Endodermal cell (in vitro differentiated cells): ENCODE results near the gene HS1BP3. TPM values are rescaled to one million over a fixed set of nuclear protein-coding genes. Genes with fewer than 3 reads are reported as not detected.

Experiments used
- DNase-seq: peaks from one replicate; pipeline ENCODE4 v3.0.0-alpha.2; 2017
- H3K27ac ChIP-seq: 2 replicates; pipeline ENCODE4 v1.5.1; 2013; ENCODE audit warnings: mild to moderate bottlenecking, low read depth, low read length, moderate library complexity
- H3K27me3 ChIP-seq: 2 replicates; pipeline ENCODE4 v1.6.1; 2013; ENCODE audit warnings: mild to moderate bottlenecking, low read length, moderate library complexity; ENCODE audit not compliant: insufficient read depth, control insufficient read depth, poor library complexity, severe bottlenecking
- H3K36me3 ChIP-seq: 2 replicates; pipeline ENCODE4 v1.7.0; 2013; ENCODE audit warnings: mild to moderate bottlenecking, low read length, moderate library complexity; ENCODE audit not compliant: control insufficient read depth, insufficient read depth
- H3K4me1 ChIP-seq: one replicate; pipeline ENCODE4 v1.7.0; 2013; ENCODE audit warnings: low read length; ENCODE audit not compliant: control insufficient read depth, insufficient read depth
- H3K4me3 ChIP-seq: 2 replicates; pipeline ENCODE4 v1.5.1; 2013; ENCODE audit warnings: mild to moderate bottlenecking, low read length, moderate library complexity
- H3K9ac ChIP-seq: 2 replicates; pipeline ENCODE4 v1.6.1; 2013; ENCODE audit warnings: mild to moderate bottlenecking, low read length, moderate library complexity; ENCODE audit not compliant: poor library complexity, severe bottlenecking; ENCODE audit errors: extremely low read depth
- H3K9me3 ChIP-seq: 2 replicates; pipeline ENCODE4 v1.6.1; 2013; ENCODE audit warnings: mild to moderate bottlenecking, low read length, moderate library complexity; ENCODE audit not compliant: control insufficient read depth
- H3K27ac Mint-ChIP-seq: 2 replicates; pipeline ENCODE4 v1.8.0; 2020; ENCODE audit warnings: mixed read lengths
- H3K27me3 Mint-ChIP-seq: 2 replicates; pipeline ENCODE4 v1.8.0; 2021; ENCODE audit warnings: mild to moderate bottlenecking, mixed read lengths; ENCODE audit not compliant: insufficient read depth
- H3K36me3 Mint-ChIP-seq: 2 replicates; pipeline ENCODE4 v1.8.0; 2020; ENCODE audit warnings: low read depth, mixed read lengths
- H3K4me1 Mint-ChIP-seq: 2 replicates; pipeline ENCODE4 v1.8.0; 2020; ENCODE audit warnings: mixed read lengths
- H3K4me3 Mint-ChIP-seq: 2 replicates; pipeline ENCODE4 v1.8.0; 2020; ENCODE audit warnings: mild to moderate bottlenecking, moderate library complexity, mixed read lengths
- H3K9me3 Mint-ChIP-seq: 2 replicates; pipeline ENCODE4 v1.8.0; 2020; ENCODE audit warnings: mild to moderate bottlenecking, mixed read lengths
- CTCF ChIP-seq: fragments of 200-600 bp; sonication (generic); conservative IDR thresholded peaks from 2 replicates; pipeline ENCODE4 v1.5.0; 2021; ENCODE audit warnings: antibody characterized with exemption, mild to moderate bottlenecking
- WGBS, 2 experiments: methylation state at CpG; one replicate each; pipeline versions ENCODE4 v1.1.5 to v1.1.7; 2013; ENCODE audit warnings: missing lambda C conversion rate in 2 of 2, mixed read lengths in 1 of 2; ENCODE audit not compliant: insufficient coverage in 1 of 2, insufficient read length in 1 of 2; 5-methylcytosine and 5-hydroxymethylcytosine counted together
- total RNA-seq, 2 donors: library from RNA; stranded (reverse); fragmentation: NEBNext Ultra II Directional in 1 of 2; extraction: Animal tissue kit (Norgen Biotek cat#: 25700) in 1 of 2; gene quantifications; 2 replicates in 1 of 2; 3 replicates in 1 of 2; pipeline ENCODE4 v1.2.1, GENCODE V29; 2021

HS1BP3 gene
- total RNA-seq, 2 donors from 2014 or later, result 23.0 to 26.2 TPM

- no peaks in the 10 kb centered on the region for H3K9me3 Mint-ChIP-seq
- WGBS, 2 experiments, result 84 to 90% methylated on average over 4 to 7 of the region's 7 CpGs
Measured at GRCh38 chr2:20653695-20654534, 3.0 kb upstream of the HS1BP3 start.

GRCh38 chr2:20652673-20653575, 2.0 kb upstream of the HS1BP3 start:
- Histone ChIP-seq H3K27me3 (peaks cover 17% of the 10 kb centered on the region), H3K4me1 (no peaks in the 10 kb centered on the region), H3K27ac (no peak overlapping the region), H3K36me3 (no peaks in the 10 kb centered on the region), H3K4me3 (no peak overlapping the region), H3K9me3 (no peaks in the 10 kb centered on the region), H3K9ac (no peak overlapping the region)
- Mint-ChIP-seq H3K27me3 (peaks cover 14% of the 10 kb centered on the region), H3K27ac (no peak overlapping the region), H3K36me3 (no peaks in the 10 kb centered on the region), H3K4me3 (no peak overlapping the region), H3K9me3 (no peaks in the 10 kb centered on the region), H3K4me1 (peaks cover 12% of the 10 kb centered on the region)
- WGBS, 2 experiments, result 91 to 93% methylated on average over 10 to 11 of the region's 11 CpGs
- no peak for DNase-seq
- no peak for TF ChIP-seq CTCF

More at GRCh38 chr2:20653695-20654534, 3.0 kb upstream of the HS1BP3 start:
- Mint-ChIP-seq H3K27ac (no peak overlapping the region), H3K27me3 (peaks cover 20% of the 10 kb centered on the region), H3K4me3 (no peak overlapping the region), H3K36me3 (no peaks in the 10 kb centered on the region), H3K4me1 (peaks cover 3% of the 10 kb centered on the region)
- Histone ChIP-seq H3K36me3 (no peaks in the 10 kb centered on the region), H3K27ac (no peak overlapping the region), H3K9me3 (no peaks in the 10 kb centered on the region), H3K9ac (no peak overlapping the region), H3K4me3 (no peak overlapping the region), H3K27me3 (peaks cover 19% of the 10 kb centered on the region), H3K4me1 (no peaks in the 10 kb centered on the region)
- no peak for DNase-seq
- TF ChIP-seq CTCF, result peak; percentile 48

- Mint-ChIP-seq H3K27ac (no peak overlapping the region), H3K27me3 (peaks cover 10% of the 10 kb centered on the region), H3K9me3 (no peaks in the 10 kb centered on the region), H3K4me3 (peak overlapping the region; percentile 7), H3K36me3 (no peaks in the 10 kb centered on the region), H3K4me1 (peaks cover 13% of the 10 kb centered on the region)
- Histone ChIP-seq H3K9ac (no peak overlapping the region), H3K4me1 (no peaks in the 10 kb centered on the region), H3K4me3 (no peak overlapping the region), H3K27ac (no peak overlapping the region), H3K36me3 (no peaks in the 10 kb centered on the region), H3K9me3 (no peaks in the 10 kb centered on the region), H3K27me3 (peaks cover 15% of the 10 kb centered on the region)
- no peak for TF ChIP-seq CTCF
- WGBS, 2 experiments, result 90 to 97% methylated on average over 5 to 7 of the region's 7 CpGs
- no peak for DNase-seq
Measured at GRCh38 chr2:20652141-20652540, 1.2 kb upstream of the HS1BP3 start.
